Measurements from ENCODE around the gene PER1. TPM values are rescaled to one million over a fixed set of nuclear protein-coding genes. Genes with fewer than 3 reads are reported as not detected.

PER1 gene
- total and polyA plus RNA-seq, 10 of the 15 experiments (the other 5 are each of a cell fraction or from before 2014, with no cell fraction given) = 0.02 to 25.1 (median 5.4) TPM

DNA sequence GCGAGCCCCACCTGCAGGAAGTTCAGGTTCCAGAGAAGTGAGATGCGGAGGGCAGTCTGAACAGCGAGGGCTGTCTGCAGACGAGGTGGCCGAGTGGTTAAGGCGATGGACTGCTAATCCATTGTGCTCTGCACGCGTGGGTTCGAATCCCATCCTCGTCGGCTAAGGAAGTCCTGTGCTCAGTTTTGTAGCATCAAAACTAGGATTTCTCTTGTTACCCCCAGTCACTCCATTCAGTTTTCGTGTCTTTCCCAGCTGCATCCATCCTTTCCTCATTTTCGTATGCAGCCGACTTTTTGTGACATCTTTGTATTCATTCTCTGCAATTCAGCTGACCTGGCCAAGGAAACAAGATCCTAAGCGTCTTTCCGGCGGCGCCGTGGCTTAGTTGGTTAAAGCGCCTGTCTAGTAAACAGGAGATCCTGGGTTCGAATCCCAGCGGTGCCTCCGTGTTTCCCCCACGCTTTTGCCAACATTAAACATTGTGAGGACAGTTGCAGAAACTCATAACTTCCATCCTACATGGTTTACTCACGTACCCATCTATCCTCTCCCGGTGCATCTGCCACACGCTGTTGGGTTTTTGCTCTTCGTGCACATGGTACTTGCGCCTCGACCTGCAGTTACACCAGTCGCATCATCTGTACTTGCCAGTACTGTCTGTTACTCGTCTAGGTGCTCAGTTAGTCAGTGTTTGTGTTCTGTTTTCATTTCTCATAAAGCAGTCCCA, 34.7 kb upstream of the PER1 start (continued):
- TF ChIP-seq CUX1 (IDR thresholded peaks at IDR 0.05; ENCODE audit: insufficient replicate concordance, low read depth, low read length) = no peak
- TF ChIP-seq TCF7 (IDR thresholded peaks at IDR 0.05; ENCODE audit: borderline replicate concordance) = no peak
- TF ChIP-seq SRF (IDR thresholded peaks at IDR 0.05; ENCODE audit: low read depth in 2 of 2, low read length in 2 of 2) = 0 out of 4 replicates have a peak, but pooled peaks of 1 of the 2 experiments have one; percentile 35
- TF ChIP-seq, protein P1, sequence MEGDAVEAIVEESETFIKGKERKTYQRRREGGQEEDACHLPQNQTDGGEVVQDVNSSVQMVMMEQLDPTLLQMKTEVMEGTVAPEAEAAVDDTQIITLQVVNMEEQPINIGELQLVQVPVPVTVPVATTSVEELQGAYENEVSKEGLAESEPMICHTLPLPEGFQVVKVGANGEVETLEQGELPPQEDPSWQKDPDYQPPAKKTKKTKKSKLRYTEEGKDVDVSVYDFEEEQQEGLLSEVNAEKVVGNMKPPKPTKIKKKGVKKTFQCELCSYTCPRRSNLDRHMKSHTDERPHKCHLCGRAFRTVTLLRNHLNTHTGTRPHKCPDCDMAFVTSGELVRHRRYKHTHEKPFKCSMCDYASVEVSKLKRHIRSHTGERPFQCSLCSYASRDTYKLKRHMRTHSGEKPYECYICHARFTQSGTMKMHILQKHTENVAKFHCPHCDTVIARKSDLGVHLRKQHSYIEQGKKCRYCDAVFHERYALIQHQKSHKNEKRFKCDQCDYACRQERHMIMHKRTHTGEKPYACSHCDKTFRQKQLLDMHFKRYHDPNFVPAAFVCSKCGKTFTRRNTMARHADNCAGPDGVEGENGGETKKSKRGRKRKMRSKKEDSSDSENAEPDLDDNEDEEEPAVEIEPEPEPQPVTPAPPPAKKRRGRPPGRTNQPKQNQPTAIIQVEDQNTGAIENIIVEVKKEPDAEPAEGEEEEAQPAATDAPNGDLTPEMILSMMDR (IDR thresholded peaks at IDR 0.05 in 2 of 3, conservative IDR thresholded peaks at IDR 0.05 in 1 of 3; ENCODE audit: control insufficient read depth in 2 of 3, extremely low read depth in 1 of 3, insufficient read depth in 1 of 3, low read depth in 3 of 3, low read length in 3 of 3) = peak; percentile 18 to 44 (median 20); a peak in 4 of 6 replicates
- TF ChIP-seq, protein P2, sequence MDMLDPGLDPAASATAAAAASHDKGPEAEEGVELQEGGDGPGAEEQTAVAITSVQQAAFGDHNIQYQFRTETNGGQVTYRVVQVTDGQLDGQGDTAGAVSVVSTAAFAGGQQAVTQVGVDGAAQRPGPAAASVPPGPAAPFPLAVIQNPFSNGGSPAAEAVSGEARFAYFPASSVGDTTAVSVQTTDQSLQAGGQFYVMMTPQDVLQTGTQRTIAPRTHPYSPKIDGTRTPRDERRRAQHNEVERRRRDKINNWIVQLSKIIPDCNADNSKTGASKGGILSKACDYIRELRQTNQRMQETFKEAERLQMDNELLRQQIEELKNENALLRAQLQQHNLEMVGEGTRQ (IDR thresholded peaks at IDR 0.05; ENCODE audit: borderline replicate concordance, low read depth, low read length) = no peak
- no peak for TF ChIP-seq ZNF384 (IDR thresholded peaks at IDR 0.05; ENCODE audit: borderline replicate concordance, low read depth, low read length)
- TF ChIP-seq NFXL1 (IDR thresholded peaks at IDR 0.05; ENCODE audit: borderline replicate concordance) = no peak
- TF ChIP-seq RUNX3 (IDR thresholded peaks at IDR 0.05; ENCODE audit: low read length) = peak; percentile 53
- TF ChIP-seq, protein P3, sequence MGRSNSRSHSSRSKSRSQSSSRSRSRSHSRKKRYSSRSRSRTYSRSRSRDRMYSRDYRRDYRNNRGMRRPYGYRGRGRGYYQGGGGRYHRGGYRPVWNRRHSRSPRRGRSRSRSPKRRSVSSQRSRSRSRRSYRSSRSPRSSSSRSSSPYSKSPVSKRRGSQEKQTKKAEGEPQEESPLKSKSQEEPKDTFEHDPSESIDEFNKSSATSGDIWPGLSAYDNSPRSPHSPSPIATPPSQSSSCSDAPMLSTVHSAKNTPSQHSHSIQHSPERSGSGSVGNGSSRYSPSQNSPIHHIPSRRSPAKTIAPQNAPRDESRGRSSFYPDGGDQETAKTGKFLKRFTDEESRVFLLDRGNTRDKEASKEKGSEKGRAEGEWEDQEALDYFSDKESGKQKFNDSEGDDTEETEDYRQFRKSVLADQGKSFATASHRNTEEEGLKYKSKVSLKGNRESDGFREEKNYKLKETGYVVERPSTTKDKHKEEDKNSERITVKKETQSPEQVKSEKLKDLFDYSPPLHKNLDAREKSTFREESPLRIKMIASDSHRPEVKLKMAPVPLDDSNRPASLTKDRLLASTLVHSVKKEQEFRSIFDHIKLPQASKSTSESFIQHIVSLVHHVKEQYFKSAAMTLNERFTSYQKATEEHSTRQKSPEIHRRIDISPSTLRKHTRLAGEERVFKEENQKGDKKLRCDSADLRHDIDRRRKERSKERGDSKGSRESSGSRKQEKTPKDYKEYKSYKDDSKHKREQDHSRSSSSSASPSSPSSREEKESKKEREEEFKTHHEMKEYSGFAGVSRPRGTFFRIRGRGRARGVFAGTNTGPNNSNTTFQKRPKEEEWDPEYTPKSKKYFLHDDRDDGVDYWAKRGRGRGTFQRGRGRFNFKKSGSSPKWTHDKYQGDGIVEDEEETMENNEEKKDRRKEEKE (IDR thresholded peaks at IDR 0.05) = no peak
- peak; percentile 53; the same call in 1 of the 2 replicates for TF ChIP-seq NFIC (IDR thresholded peaks at IDR 0.05; ENCODE audit: low read depth, low read length)
- TF ChIP-seq ZSCAN29 (IDR thresholded peaks at IDR 0.05) = peak; percentile 97
- TF ChIP-seq BACH1 (IDR thresholded peaks at IDR 0.05; ENCODE audit: borderline replicate concordance) = no peak
- no peak for TF ChIP-seq POLR2AphosphoS2 (IDR thresholded peaks at IDR 0.05; ENCODE audit: low read depth, low read length)
- 0 out of 2 replicates have a peak, but pooled peaks have one; percentile 56 for TF ChIP-seq GATAD2B (conservative IDR thresholded peaks at IDR 0.05; ENCODE audit: low read depth)
- no peak for TF ChIP-seq EGR1 (IDR thresholded peaks at IDR 0.05; ENCODE audit: borderline replicate concordance in 1 of 2, low read depth in 2 of 2, low read length in 2 of 2)
